HCT116 (cell line): ENCODE results near the gene CACNA1S.

Experiments
- EGR1 ChIP-seq: IDR thresholded peaks from 2 replicates; pipeline ENCODE4 v1.6.1; 2012; ENCODE audit warnings: low read depth
- EZH2 ChIP-seq: fragments of 200-600 bp; sonication (generic); IDR thresholded peaks from 2 replicates; pipeline ENCODE4 v1.6.1; 2017; ENCODE audit warnings: antibody characterized with exemption, mixed run types
- JUND ChIP-seq: IDR thresholded peaks from 2 replicates; pipeline ENCODE4 v1.6.1; 2012
- SIN3A ChIP-seq: IDR thresholded peaks from 2 replicates; pipeline ENCODE4 v1.6.1; 2012; ENCODE audit warnings: low read depth
- TF ChIP-seq, protein P1 (sequence below): IDR thresholded peaks from 2 replicates; pipeline ENCODE4 v1.6.1; 2012
- TF ChIP-seq, protein P2 (sequence below), 3 experiments: fragments of 200-600 bp in 1 of 3; sonication (generic) in 1 of 3; IDR thresholded peaks in 2 of 3; conservative IDR thresholded peaks in 1 of 3; 2 replicates each; pipeline ENCODE4 v1.5.1; 2012 to 2017; ENCODE audit warnings: low read depth in 2 of 3, low read length in 2 of 3, antibody characterized with exemption in 1 of 3, borderline replicate concordance in 1 of 3, control low read depth in 1 of 3, mild to moderate bottlenecking in 1 of 3, mixed read lengths in 1 of 3, mixed run types in 1 of 3, moderate library complexity in 1 of 3; ENCODE audit not compliant: insufficient read depth in 1 of 3

DNA sequence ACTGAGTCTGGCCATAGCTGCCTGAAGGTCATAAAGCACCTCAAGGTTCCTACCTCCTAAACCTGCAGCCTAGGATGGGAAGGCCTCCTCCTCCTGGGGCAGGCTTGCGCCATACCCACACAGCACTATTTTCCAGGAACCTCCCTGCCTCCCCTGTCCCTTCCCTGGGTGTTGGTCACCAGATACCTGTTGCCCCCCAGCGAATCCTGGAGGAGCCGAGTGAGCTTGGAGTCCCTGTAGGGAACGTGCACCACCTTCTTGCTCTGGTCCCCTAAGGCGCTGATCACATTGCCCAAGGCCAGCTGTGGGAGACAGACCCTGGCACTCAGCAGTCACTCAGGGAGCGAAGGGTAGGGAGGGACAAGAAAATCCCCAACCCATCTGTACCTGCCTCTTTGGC, 108.1 kb downstream of the CACNA1S start:
- TF ChIP-seq EZH2 (no peak), EGR1 (no peak), SIN3A (no peak), JUND (no peak)
- TF ChIP-seq, protein P1, sequence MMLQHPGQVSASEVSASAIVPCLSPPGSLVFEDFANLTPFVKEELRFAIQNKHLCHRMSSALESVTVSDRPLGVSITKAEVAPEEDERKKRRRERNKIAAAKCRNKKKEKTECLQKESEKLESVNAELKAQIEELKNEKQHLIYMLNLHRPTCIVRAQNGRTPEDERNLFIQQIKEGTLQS = no peak
- TF ChIP-seq, protein P2, sequence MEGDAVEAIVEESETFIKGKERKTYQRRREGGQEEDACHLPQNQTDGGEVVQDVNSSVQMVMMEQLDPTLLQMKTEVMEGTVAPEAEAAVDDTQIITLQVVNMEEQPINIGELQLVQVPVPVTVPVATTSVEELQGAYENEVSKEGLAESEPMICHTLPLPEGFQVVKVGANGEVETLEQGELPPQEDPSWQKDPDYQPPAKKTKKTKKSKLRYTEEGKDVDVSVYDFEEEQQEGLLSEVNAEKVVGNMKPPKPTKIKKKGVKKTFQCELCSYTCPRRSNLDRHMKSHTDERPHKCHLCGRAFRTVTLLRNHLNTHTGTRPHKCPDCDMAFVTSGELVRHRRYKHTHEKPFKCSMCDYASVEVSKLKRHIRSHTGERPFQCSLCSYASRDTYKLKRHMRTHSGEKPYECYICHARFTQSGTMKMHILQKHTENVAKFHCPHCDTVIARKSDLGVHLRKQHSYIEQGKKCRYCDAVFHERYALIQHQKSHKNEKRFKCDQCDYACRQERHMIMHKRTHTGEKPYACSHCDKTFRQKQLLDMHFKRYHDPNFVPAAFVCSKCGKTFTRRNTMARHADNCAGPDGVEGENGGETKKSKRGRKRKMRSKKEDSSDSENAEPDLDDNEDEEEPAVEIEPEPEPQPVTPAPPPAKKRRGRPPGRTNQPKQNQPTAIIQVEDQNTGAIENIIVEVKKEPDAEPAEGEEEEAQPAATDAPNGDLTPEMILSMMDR (IDR thresholded peaks at IDR 0.05 in 2 of 3, conservative IDR thresholded peaks at IDR 0.05 in 1 of 3; ENCODE audit: borderline replicate concordance in 1 of 3, insufficient read depth in 1 of 3, low read depth in 2 of 3, low read length in 2 of 3) = no peak
